B cell (primary cell): ENCODE results near the gene FAM53A.

Experiments
- CTCF ChIP-seq: fragments of 200-600 bp; IDR thresholded peaks from one replicate; pipeline ENCODE4 v1.8.0; 2022; ENCODE audit warnings: antibody characterized with exemption, mild to moderate bottlenecking
- EZH2 ChIP-seq: IDR thresholded peaks from 2 replicates; pipeline ENCODE4 v1.6.1; 2012; ENCODE audit warnings: borderline replicate concordance, low read depth, mild to moderate bottlenecking, moderate library complexity, low read length; ENCODE audit not compliant: insufficient read depth, poor library complexity, severe bottlenecking

- TF ChIP-seq CTCF (no peak), EZH2 (no peak)
Measured at GRCh38 chr4:1591107-1591506, 93.0 kb downstream of the FAM53A start.
